ENCODE results near the gene MALT1.

DNA sequence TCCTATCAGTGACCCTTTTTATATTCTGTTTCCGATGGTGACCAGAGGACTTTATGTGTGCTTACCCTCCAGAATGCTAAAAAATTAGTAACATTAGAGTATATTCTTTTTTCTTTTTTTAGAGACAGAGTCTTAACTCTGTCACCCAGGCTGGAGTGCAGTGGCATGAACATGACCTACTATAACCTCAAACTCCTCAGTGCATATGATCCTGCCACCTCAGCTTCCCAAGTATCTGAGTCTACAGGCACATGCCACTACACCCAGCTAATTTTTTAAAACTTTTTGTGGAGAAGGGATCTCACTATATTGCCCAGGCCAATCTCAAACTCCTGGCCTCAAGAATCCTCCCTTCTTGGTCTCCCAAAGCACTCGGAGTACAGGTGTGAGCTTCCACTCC lies 74.6 kb downstream of the MALT1 start:
- TF ChIP-seq, protein P1, sequence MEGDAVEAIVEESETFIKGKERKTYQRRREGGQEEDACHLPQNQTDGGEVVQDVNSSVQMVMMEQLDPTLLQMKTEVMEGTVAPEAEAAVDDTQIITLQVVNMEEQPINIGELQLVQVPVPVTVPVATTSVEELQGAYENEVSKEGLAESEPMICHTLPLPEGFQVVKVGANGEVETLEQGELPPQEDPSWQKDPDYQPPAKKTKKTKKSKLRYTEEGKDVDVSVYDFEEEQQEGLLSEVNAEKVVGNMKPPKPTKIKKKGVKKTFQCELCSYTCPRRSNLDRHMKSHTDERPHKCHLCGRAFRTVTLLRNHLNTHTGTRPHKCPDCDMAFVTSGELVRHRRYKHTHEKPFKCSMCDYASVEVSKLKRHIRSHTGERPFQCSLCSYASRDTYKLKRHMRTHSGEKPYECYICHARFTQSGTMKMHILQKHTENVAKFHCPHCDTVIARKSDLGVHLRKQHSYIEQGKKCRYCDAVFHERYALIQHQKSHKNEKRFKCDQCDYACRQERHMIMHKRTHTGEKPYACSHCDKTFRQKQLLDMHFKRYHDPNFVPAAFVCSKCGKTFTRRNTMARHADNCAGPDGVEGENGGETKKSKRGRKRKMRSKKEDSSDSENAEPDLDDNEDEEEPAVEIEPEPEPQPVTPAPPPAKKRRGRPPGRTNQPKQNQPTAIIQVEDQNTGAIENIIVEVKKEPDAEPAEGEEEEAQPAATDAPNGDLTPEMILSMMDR (IDR thresholded peaks at IDR 0.05), result no peak
- TF ChIP-seq POLR2AphosphoS5 (IDR thresholded peaks at IDR 0.05) (no peak), POLR2A (IDR thresholded peaks at IDR 0.05) (no peak)
